HG03469 (cell line): ENCODE measurements around the gene DDX47.
"Not testable (repeated sequence)": the region's sequence is repeated elsewhere in the genome, so short reads cannot be mapped to it uniquely, and the experiment has no call there.

Source experiments
- ATAC-seq: cut with Tn5 transposase; IDR thresholded peaks from one replicate; pipeline ENCODE4 v1.9.1; 2021; ENCODE audit warnings: mild to moderate bottlenecking, moderate library complexity, moderate number of reproducible peaks; ENCODE audit not compliant: unreplicated experiment

Gene DDX47

DNA sequence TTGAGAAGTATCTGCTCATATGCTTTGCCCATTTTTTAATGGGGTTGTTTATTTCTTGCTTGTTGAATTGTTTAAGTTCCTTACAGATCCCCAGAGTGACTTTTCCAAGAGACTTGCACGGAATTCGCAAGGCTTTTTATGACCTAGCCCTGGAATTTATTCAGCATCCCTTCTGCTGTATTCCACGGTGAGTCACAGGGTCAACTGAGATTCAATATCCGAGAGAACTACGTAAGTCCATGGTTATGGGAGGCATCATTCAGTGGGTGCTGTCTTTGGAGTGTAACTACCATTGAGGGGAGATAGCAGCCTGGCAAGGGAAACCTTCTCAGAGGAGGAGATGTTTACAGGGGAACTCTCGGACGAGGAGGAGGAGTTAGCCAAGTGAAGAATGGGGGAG is 57.3 kb downstream of the DDX47 start:
- no peak for ATAC-seq

DNA sequence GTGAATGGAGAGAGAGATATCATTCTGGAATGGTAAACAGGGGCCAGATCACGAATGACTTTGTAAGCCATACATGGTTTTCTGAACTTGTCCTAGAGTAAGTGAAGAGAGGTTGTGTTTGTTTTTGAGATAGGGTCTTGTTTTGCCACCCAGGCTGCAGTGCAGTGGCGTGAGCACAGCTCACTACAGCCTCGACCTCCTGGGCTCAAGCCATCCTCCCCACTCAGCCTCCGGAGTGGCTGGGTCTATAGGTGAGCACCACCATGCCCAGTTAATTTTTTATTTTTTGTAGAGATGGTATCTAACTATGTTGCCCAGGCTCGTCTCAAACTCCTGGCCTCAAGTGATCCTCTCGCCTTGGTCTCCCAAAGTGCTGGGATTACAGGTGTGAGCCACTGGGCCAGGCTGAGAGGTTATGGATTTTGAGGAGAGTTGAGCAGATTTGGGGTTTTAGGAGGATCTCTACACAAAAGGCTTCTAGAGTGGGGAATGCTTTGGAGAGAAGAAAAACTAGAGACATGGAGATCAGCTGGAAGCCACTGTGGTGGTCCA is 58.5 kb downstream of the DDX47 start:
- ATAC-seq, result no peak

DNA sequence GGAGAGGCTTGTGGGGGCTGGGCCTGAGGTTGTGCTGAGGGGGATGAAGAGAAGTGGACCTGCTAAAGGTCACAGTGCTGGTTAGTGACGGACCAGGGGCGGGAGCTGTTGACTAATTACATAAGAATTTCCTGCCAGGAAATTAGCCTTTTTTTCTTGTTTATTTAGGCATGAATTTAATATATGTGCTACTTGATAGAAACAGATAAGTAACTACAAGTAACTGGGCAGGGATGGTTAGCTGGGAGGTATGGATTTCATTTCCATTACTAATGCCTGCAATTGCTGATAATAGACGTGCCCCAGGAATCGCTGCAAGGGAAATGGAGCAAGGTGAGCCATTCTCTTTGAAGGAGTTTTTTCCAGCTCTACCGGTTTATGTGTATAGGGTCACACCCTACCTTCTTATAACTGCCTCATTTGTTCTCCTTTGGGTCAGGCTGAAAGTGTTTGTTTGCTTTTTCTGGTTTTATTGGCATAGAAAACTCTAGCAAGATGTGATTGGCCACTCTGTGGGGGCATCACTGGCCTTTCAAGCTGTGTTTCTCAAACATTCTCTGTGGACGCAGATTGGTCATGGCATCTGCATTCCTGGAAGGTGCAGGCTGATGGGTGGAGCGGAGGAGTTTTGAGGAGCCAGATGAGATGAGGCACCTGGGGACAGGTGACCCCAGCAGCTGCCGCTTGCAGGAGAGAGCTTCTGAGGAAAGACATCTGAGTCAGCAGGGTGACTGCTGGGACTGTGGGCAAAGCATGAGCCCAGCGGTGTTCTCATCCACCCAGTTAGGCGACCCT is 59.2 kb downstream of the DDX47 start:
- ATAC-seq, result no peak

DNA sequence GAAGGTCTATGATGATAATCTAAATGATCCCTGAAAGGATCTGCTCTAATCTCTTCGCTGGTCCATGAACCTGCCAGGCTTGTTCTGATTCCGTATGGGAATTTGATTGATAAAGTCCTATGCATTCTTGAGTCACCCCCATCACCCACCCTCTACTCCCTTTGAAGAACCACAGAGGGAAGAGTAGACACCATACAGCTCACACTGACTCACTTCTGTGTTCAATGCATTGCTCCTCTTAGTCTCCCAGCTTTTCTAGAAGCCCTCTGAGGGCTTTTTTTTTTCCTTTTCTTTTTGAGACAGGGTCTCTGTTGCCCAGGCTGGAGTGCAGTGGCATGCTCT is 59.8 kb downstream of the DDX47 start:
- ATAC-seq, result no peak

DNA sequence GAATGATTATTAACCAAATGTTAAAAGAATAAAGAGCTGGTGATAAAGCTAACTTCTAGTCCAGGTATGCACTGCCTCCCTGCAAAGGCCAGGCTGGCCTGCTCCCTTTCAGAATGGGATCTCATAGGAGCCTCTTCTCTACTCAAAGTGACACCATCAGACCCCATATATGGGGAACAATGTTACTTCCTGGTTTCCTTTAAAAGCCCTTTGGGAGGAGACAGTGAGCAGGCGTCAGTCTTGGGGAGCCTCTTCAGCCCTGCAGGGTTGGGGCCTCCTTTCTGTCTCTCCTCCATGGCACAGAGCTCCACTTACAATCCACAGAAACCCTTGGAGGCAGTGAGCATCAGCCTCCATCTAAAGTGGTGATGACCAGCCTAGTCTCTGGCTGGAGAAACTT is 60.9 kb downstream of the DDX47 start:
- ATAC-seq, result no peak

DNA sequence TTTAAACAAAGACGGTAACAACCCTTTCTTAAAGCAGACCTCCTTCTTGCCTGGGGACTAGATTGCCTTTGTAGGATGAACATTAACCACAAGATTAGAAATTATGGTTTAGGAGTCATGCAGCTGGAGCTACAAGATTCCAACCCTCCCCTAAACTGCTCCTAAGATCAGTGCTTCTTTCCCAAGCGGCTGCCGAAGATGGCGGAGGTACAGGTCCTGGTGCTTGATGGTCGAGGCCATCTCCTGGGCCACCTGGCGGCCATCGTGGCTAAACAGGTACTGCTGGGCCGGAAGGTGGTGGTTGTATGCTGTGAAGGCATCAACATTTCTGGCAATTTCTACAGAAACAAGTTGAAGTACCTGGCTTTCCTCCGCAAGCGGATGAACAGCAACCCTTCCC is 62.2 kb downstream of the DDX47 start:
- ATAC-seq, result not testable (repeated sequence)

DNA sequence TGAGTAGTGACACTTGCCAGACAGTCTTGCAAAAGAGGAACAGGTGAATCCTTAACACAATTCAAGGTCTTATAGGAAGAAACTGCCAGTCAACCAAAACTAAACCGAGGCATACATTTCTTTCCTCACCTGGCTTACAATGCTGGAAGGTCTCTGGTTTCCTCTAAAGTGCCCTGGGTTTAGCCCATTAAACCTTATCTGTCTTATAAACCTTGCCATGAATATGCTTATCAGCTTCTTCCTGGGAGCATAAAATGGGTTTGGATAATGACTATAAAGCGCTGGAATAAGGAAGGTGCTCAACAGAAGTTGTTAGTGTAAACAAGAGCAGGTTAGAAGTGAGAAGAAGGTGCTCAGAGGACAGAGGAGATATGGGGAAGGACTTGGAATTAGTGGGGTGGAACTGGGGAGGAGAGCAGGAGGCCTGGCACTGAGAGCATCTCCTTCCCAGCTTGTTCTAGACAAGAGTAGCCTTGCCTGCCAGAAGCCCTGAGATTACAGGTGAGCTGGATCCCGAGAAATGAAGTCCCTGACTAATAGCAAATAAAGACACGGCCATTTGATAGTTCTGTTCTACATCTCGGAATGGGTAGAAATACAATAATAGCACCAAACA is 64.1 kb downstream of the DDX47 start:
- ATAC-seq, result no peak

DNA sequence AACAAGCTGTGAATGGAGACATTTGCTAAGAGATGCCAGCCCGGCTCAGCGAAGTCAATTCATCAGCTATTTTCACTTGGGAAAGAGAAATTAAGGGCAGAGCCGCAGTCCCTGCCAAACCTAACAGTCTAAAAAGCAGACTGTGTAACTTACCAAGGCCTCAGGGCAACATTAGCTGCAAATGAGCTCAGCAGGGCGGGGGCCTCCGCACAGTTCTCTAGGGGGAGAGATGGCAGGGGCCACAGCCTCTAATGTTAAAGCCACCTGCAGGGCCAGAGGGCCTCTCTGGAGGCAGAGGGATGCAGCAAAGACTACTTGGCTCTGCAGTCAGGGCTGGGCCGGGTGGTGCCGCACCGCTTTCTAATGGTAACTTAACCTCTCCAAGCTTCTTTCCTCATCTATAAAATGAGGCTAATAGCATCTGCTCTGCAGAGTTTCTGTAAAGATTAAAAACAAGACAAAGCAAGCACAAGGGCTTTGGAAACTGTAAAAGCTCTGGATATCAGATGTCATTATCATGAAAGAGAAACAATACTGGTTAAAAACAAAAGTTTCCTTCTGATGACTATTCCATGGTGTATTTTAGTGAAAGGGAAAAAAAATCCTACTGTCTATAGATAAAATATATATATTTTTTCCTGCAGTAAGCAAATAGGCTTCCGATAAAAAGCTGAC is 64.8 kb downstream of the DDX47 start:
- no peak for ATAC-seq
